MM.1S (cell line): ENCODE results near the gene TBC1D9B.

Experiments used
- DNase-seq: peaks from one replicate; pipeline ENCODE4 v3.0.0-alpha.2; 2015
- H2AFZ ChIP-seq: fragments of 300-600 bp; sonication (generic); 2 replicates; pipeline ENCODE4 v1.6.0; 2016; ENCODE audit warnings: antibody characterized with exemption, low read length
- H3F3A ChIP-seq: fragments of 300-600 bp; sonication (generic); 2 replicates; pipeline ENCODE4 v1.6.1; 2016; ENCODE audit warnings: mild to moderate bottlenecking, antibody characterized with exemption, low read length, moderate library complexity, mixed read lengths; ENCODE audit not compliant: insufficient read depth
- H3K27ac ChIP-seq: fragments of 300-600 bp; sonication (generic); 2 replicates; pipeline ENCODE4 v1.5.1; 2016; ENCODE audit warnings: mild to moderate bottlenecking, low read length
- H3K27me3 ChIP-seq: fragments of 300-600 bp; sonication (generic); replicated peaks from 2 replicates; pipeline ENCODE4 v1.6.0; 2016; ENCODE audit warnings: low read length; ENCODE audit not compliant: insufficient read depth
- H3K36me3 ChIP-seq: fragments of 300-600 bp; sonication (generic); replicated peaks from 2 replicates; pipeline ENCODE4 v1.6.1; 2016; ENCODE audit warnings: mild to moderate bottlenecking, low read length, mixed read lengths; ENCODE audit not compliant: insufficient read depth
- H3K4me1 ChIP-seq: fragments of 300-600 bp; sonication (generic); 2 replicates; pipeline ENCODE4 v1.6.1; 2016; ENCODE audit warnings: low read length, mixed read lengths
- H3K4me2 ChIP-seq: fragments of 300-600 bp; sonication (generic); 2 replicates; pipeline ENCODE4 v1.6.0; 2016; ENCODE audit warnings: low read depth, low read length
- H3K4me3 ChIP-seq: fragments of 300-600 bp; sonication (generic); 2 replicates; pipeline ENCODE4 v1.5.1; 2016; ENCODE audit warnings: low read length, mixed read lengths
- H3K79me2 ChIP-seq: fragments of 300-600 bp; sonication (generic); 2 replicates; pipeline ENCODE4 v1.6.1; 2016; ENCODE audit warnings: mixed run types, low read length, mixed read lengths
- H3K9ac ChIP-seq: fragments of 300-600 bp; sonication (generic); 2 replicates; pipeline ENCODE4 v1.6.1; 2016; ENCODE audit warnings: low read length, mixed read lengths
- H3K9me2 ChIP-seq: fragments of 300-600 bp; sonication (generic); replicated peaks from 2 replicates; pipeline ENCODE4 v1.6.1; 2016; ENCODE audit warnings: mild to moderate bottlenecking, low read length, mixed read lengths; ENCODE audit not compliant: insufficient read depth
- H3K9me3 ChIP-seq: fragments of 300-600 bp; sonication (generic); replicated peaks from 2 replicates; pipeline ENCODE4 v1.6.1; 2016; ENCODE audit warnings: mild to moderate bottlenecking, low read length, mixed read lengths; ENCODE audit not compliant: insufficient read depth
- H4K20me1 ChIP-seq: fragments of 300-600 bp; sonication (generic); 2 replicates; pipeline ENCODE4 v1.6.1; 2016; ENCODE audit warnings: mild to moderate bottlenecking, low read length, moderate library complexity, mixed read lengths; ENCODE audit not compliant: insufficient read depth
- EZH2 ChIP-seq: fragments of 300-600 bp; sonication (generic); optimal IDR thresholded peaks from 2 replicates; pipeline ENCODE3; 2017; ENCODE audit warnings: low read depth, mild to moderate bottlenecking, antibody characterized with exemption, low read length, mixed read lengths
- EZH2phosphoT487 ChIP-seq: fragments of 300-600 bp; sonication (generic); IDR thresholded peaks from 2 replicates; pipeline ENCODE4 v1.6.1; 2018; ENCODE audit warnings: antibody characterized with exemption, low read length
- TF ChIP-seq, protein P1 (sequence below): fragments of 300-600 bp; sonication (generic); IDR thresholded peaks from 2 replicates; pipeline ENCODE4 v1.5.1; 2016; ENCODE audit warnings: antibody characterized with exemption, low read length, mixed read lengths

The TBC1D9B gene

DNA sequence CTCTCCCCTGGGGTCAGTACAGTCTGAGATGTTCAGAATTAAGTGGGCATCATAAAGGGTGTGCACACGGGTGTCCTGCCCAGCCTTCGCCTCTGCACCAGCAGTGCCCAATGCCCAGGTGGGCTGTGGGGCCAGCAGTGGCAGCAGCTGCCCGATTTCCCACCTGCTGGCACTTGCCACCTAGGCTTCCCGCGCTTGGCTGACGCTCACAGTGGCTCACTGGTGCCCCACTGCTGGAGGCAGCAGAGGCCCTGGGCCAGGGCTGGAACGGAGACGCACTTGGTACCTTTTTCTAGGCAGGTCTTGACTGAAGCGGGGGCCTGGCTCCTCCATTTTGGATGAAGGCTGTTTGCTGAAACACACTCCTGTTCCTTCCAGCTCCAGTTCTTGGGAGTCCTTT, 66.1 kb downstream of the TBC1D9B start:
- no peak overlapping the region for H3K4me3 ChIP-seq
- H2AFZ ChIP-seq: no peak overlapping the region
- peaks cover 32% of the 10 kb centered on the region for H3F3A ChIP-seq
- H3K27me3 ChIP-seq: no peaks in the 10 kb centered on the region
- H3K27ac ChIP-seq: no peak overlapping the region
- H3K9me2 ChIP-seq: no peaks in the 10 kb centered on the region
- peaks cover 13% of the 10 kb centered on the region for H3K36me3 ChIP-seq
- H4K20me1 ChIP-seq: no peaks in the 10 kb centered on the region
- H3K4me1 ChIP-seq: no peaks in the 10 kb centered on the region
- no peaks in the 10 kb centered on the region for H3K9me3 ChIP-seq
- H3K4me2 ChIP-seq: no peak overlapping the region
- DNase-seq: no peak
- no peak overlapping the region for H3K9ac ChIP-seq
- TF ChIP-seq, protein P1, sequence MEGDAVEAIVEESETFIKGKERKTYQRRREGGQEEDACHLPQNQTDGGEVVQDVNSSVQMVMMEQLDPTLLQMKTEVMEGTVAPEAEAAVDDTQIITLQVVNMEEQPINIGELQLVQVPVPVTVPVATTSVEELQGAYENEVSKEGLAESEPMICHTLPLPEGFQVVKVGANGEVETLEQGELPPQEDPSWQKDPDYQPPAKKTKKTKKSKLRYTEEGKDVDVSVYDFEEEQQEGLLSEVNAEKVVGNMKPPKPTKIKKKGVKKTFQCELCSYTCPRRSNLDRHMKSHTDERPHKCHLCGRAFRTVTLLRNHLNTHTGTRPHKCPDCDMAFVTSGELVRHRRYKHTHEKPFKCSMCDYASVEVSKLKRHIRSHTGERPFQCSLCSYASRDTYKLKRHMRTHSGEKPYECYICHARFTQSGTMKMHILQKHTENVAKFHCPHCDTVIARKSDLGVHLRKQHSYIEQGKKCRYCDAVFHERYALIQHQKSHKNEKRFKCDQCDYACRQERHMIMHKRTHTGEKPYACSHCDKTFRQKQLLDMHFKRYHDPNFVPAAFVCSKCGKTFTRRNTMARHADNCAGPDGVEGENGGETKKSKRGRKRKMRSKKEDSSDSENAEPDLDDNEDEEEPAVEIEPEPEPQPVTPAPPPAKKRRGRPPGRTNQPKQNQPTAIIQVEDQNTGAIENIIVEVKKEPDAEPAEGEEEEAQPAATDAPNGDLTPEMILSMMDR: no peak
- no peak for TF ChIP-seq EZH2phosphoT487
- TF ChIP-seq EZH2: no peak
- no peaks in the 10 kb centered on the region for H3K79me2 ChIP-seq

DNA sequence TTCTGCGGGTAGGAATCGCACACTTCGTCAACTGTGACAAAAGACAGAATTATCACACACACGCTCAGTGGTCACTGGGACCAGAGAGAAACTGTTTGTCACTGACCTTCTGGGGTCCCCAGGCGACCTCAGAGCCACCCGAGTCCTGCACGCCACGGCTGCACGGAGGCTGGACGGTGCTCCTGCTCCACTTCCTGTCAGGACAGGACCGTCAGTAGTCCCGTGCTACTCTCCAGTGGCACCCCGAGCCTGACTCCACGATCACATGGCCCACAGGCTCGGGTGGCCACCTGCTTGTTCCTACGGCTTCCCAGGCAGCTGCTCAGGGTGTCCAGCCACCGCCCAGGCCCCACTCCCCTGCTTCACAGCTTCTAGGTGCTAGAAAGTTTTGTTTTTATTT, 66.9 kb downstream of the TBC1D9B start:
- H3K27ac ChIP-seq: no peak overlapping the region
- H3K9me2 ChIP-seq: no peaks in the 10 kb centered on the region
- no peak for DNase-seq
- no peak overlapping the region for H3K4me3 ChIP-seq
- no peaks in the 10 kb centered on the region for H3K79me2 ChIP-seq
- no peaks in the 10 kb centered on the region for H4K20me1 ChIP-seq
- H3K9ac ChIP-seq: no peak overlapping the region
- H3K4me1 ChIP-seq: no peaks in the 10 kb centered on the region
- no peaks in the 10 kb centered on the region for H3K27me3 ChIP-seq
- no peaks in the 10 kb centered on the region for H3K9me3 ChIP-seq
- peaks cover 17% of the 10 kb centered on the region for H3K36me3 ChIP-seq
- no peak overlapping the region for H2AFZ ChIP-seq
- peaks cover 40% of the 10 kb centered on the region for H3F3A ChIP-seq
- TF ChIP-seq EZH2 (no peak), EZH2phosphoT487 (no peak)
- TF ChIP-seq, protein P1: no peak
- no peak overlapping the region for H3K4me2 ChIP-seq

DNA sequence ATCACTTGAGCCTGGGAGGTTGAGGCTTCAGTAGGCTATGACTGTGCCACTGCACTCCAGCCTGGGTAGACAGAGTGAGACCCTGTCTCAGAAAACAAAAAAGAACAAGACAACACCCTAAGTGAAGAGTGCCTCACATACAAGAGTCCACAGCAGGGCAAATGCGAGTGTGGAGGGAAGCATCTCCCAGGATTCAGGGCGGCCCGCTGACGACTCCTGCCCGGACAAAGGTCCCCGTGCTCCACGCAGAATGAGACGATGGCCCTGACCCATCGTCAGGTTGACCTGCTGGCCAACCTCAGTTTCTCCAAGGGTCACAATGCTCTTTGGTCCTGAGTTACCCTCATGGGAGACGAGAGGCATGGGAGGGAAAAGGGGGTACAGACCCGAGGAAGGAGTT, 67.4 kb downstream of the TBC1D9B start:
- no peak for DNase-seq
- Histone ChIP-seq H3F3A (peaks cover 40% of the 10 kb centered on the region), H3K4me3 (no peak overlapping the region), H3K36me3 (peaks cover 17% of the 10 kb centered on the region), H3K27ac (no peak overlapping the region), H3K79me2 (no peaks in the 10 kb centered on the region), H3K9ac (no peak overlapping the region), H3K9me2 (no peaks in the 10 kb centered on the region), H3K4me2 (no peak overlapping the region), H3K27me3 (no peaks in the 10 kb centered on the region), H3K4me1 (no peaks in the 10 kb centered on the region), H4K20me1 (no peaks in the 10 kb centered on the region), H2AFZ (no peak overlapping the region), H3K9me3 (no peaks in the 10 kb centered on the region)
- TF ChIP-seq, protein P1: no peak
- TF ChIP-seq EZH2 (no peak), EZH2phosphoT487 (no peak)
